GM19372 (cell line): Measurements from ENCODE around the gene PRPSAP1.
A peak's percentile ranks its signal among the peaks of the same experiment; 100 is the strongest.

Source experiments
- ATAC-seq: cut with Tn5 transposase; IDR thresholded peaks from one replicate; pipeline ENCODE4 v1.9.1; 2021; ENCODE audit warnings: mild to moderate bottlenecking, low read depth, moderate library complexity; ENCODE audit not compliant: unreplicated experiment

Gene PRPSAP1

GRCh38 chr17:76279742-76280287 lies 73.9 kb downstream of the PRPSAP1 start:
- no peak for ATAC-seq

- no peak for ATAC-seq
These were observed 74.6 kb downstream of the PRPSAP1 start for GRCh38 chr17:76278952-76279741.

GRCh38 chr17:76278268-76278908 lies 75.3 kb downstream of the PRPSAP1 start:
- no peak for ATAC-seq

GRCh38 chr17:76277300-76278267 lies 76.1 kb downstream of the PRPSAP1 start:
- ATAC-seq = no peak

GRCh38 chr17:76276461-76277299 lies 77.0 kb downstream of the PRPSAP1 start:
- no peak for ATAC-seq

- no peak for ATAC-seq
These were observed 77.7 kb downstream of the PRPSAP1 start for GRCh38 chr17:76276069-76276431.

GRCh38 chr17:76275382-76276068 lies 78.2 kb downstream of the PRPSAP1 start:
- ATAC-seq = no peak

GRCh38 chr17:76274112-76274956 lies 79.4 kb downstream of the PRPSAP1 start:
- no peak for ATAC-seq

- ATAC-seq = no peak
These were observed 80.1 kb downstream of the PRPSAP1 start for GRCh38 chr17:76273445-76274111.

- ATAC-seq = peak; percentile 16
These were observed 80.9 kb downstream of the PRPSAP1 start for GRCh38 chr17:76272541-76273444.

GRCh38 chr17:76271669-76272540 lies 81.8 kb downstream of the PRPSAP1 start:
- peak; percentile 53 for ATAC-seq

GRCh38 chr17:76270770-76271668 lies 82.7 kb downstream of the PRPSAP1 start:
- no peak for ATAC-seq

GRCh38 chr17:76270127-76270592 lies 83.6 kb downstream of the PRPSAP1 start:
- ATAC-seq = no peak
